Testis (tissue), 5 donors: Measurements from ENCODE around the gene ARHGEF9. TPM values are rescaled to one million over a fixed set of nuclear protein-coding genes. Genes with fewer than 3 reads are reported as not detected.
"Not testable (repeated sequence)": the region's sequence is repeated elsewhere in the genome, so short reads cannot be mapped to it uniquely, and the experiment has no call there.

ENCODE experiments used
- DNase-seq: peaks from one replicate; pipeline ENCODE4 v3.0.0-alpha.2; 2019
- H3K27ac ChIP-seq, 2 donors: fragments of 200-600 bp; sonication (generic); one replicate each; pipeline ENCODE4 v1.5.1; 2019
- H3K27me3 ChIP-seq: fragments of 200-600 bp; sonication (generic); one replicate; pipeline ENCODE4 v1.5.1; 2019
- H3K36me3 ChIP-seq: fragments of 200-600 bp; sonication (generic); one replicate; pipeline ENCODE4 v1.5.1; 2017; ENCODE audit warnings: low read depth; ENCODE audit errors: missing control alignments
- H3K4me1 ChIP-seq: fragments of 200-600 bp; sonication (generic); one replicate; pipeline ENCODE4 v1.5.1; 2019
- H3K4me3 ChIP-seq, 2 donors: fragments of 200-600 bp; sonication (generic); one replicate each; pipeline ENCODE4 v1.5.1; 2017 to 2019
- H3K9me3 ChIP-seq: fragments of 200-600 bp; sonication (generic); one replicate; pipeline ENCODE4 v1.5.1; 2017
- CTCF ChIP-seq, 3 experiments: fragments of 450-650 bp in 2 of 3; fragments of 200-600 bp in 1 of 3; sonication (generic) in 1 of 3; IDR thresholded peaks; one replicate each; pipeline ENCODE4 v1.5.1; 2016 to 2019; ENCODE audit warnings: antibody characterized with exemption in 3 of 3, mild to moderate bottlenecking in 2 of 3, moderate library complexity in 1 of 3
- POLR2A ChIP-seq: fragments of 450-650 bp; IDR thresholded peaks from one replicate; pipeline ENCODE4 v1.6.1; 2017; ENCODE audit warnings: antibody characterized with exemption, mild to moderate bottlenecking, moderate library complexity
- WGBS, 2 donors: methylation state at CpG; one replicate each; pipeline ENCODE4 v1.1.5; 2018; 5-methylcytosine and 5-hydroxymethylcytosine counted together
- intact Hi-C: fragments of 100-400 bp; cut with DNase I; formaldehyde crosslinking; loops from one replicate; pipeline ENCODE4 v1.15.1; 2023; ENCODE audit warnings: low total_unique reads
- long read RNA-seq, 2 donors: transcript quantifications; one replicate each; lab custom pipeline, GENCODE V29; 2026
- polyA plus RNA-seq: library from polyadenylated mRNA; stranded (reverse); fragments of 350-450 nt; fragmentation: Illumina TruSeq; extraction: RNeasy Lipid Tissue Mini Kit (QIAGEN cat#74804); gene quantifications from one replicate; pipeline ENCODE4 v1.2.3, GENCODE V29; 2014; ENCODE audit warnings: low read depth, low replicate concordance; ENCODE audit not compliant: insufficient read depth
- total RNA-seq, 2 donors: library from RNA; depleted of rRNA; stranded (reverse); fragments of >200 nt; gene quantifications; one replicate each; pipeline ENCODE4 v1.2.3, GENCODE V29; 2016

ARHGEF9 gene
- 10 to 100 TPM; 13.1 to 18.1 TPM for total RNA-seq
- polyA plus RNA-seq: 9.6 TPM
- long read RNA-seq, donor 1, full-length matches to known transcripts: 4 of 12 reads
- long read RNA-seq, donor 1, partial matches to known transcripts: 8 of 12 reads
- long read RNA-seq, donor 1, other reads (novel, unspliced or antisense): 0 of 12 reads
- long read RNA-seq, donor 2, full-length matches to known transcripts: 3 of 3 reads
- long read RNA-seq, donor 2, partial matches to known transcripts: 0 of 3 reads
- long read RNA-seq, donor 2, other reads (novel, unspliced or antisense): 0 of 3 reads

GRCh38 chrX:63784902-63785707 lies at the start of gene ARHGEF9:
TSS of gene ARHGEF9 (minus strand) at chrX:63785214. CDS start at chrX:63785145, 69 bp downstream.
- H3K4me3 ChIP-seq: peak within 1 kb of the TSS; percentile 39 to 59
- no peaks in the 10 kb centered on the region for H3K9me3 ChIP-seq
- TF ChIP-seq POLR2A (no peak), CTCF (IDR thresholded peaks at IDR 0.05) (no peak)
- H3K36me3 ChIP-seq: no peaks in the 10 kb centered on the region
- H3K27me3 ChIP-seq: no peaks in the 10 kb centered on the region
- H3K27ac ChIP-seq: no peak within 1 kb of the TSS
- H3K4me1 ChIP-seq: no peaks in the 10 kb centered on the region
- intact Hi-C loops: no loop called here
- DNase-seq: peak; percentile 18
- 2% methylated on average over 24 of the region's 30 CpGs; no CpG with 5 or more reads in 1 of the 2 donors for WGBS, 2 donors

- H3K27me3 ChIP-seq, DNase-seq, H3K27ac ChIP-seq, H3K9me3 ChIP-seq, intact Hi-C loops, H3K4me3 ChIP-seq, H3K36me3 ChIP-seq, H3K4me1 ChIP-seq: not testable (repeated sequence)
- WGBS, 2 donors: 90% methylated on average over 15 of the region's 23 CpGs; no CpG with 5 or more reads in 1 of the 2 donors
Measured at GRCh38 chrX:63825446-63825845, 40.4 kb upstream of the ARHGEF9 start.

GRCh38 chrX:63818156-63818555 lies 33.1 kb upstream of the ARHGEF9 start:
- Histone ChIP-seq H3K27me3 (no peaks in the 10 kb centered on the region), H3K4me1 (no peaks in the 10 kb centered on the region), H3K27ac (no peak overlapping the region), H3K9me3 (no peaks in the 10 kb centered on the region), H3K4me3 (no peak overlapping the region), H3K36me3 (no peaks in the 10 kb centered on the region)
- TF ChIP-seq POLR2A: no peak
- intact Hi-C loops: no loop called here
- DNase-seq: no peak
- WGBS, 2 donors: 98 to 100% methylated on average over 1 to 4 of the region's 4 CpGs

- no peaks in the 10 kb centered on the region for H3K4me1 ChIP-seq
Measured at GRCh38 chrX:63817696-63818095, 32.7 kb upstream of the ARHGEF9 start.

GRCh38 chrX:63812823-63813222 lies 27.8 kb upstream of the ARHGEF9 start:
- TF ChIP-seq CTCF (IDR thresholded peaks at IDR 0.05) (no peak), POLR2A (no peak)
- intact Hi-C loops: no loop called here
- WGBS, 2 donors: 75 to 92% methylated on average over 5 of the region's 5 CpGs

More at GRCh38 chrX:63817696-63818095, 32.7 kb upstream of the ARHGEF9 start:
- H3K36me3 ChIP-seq: no peaks in the 10 kb centered on the region
- 82 to 83% methylated on average over 4 of the region's 4 CpGs for WGBS, 2 donors
- no peak overlapping the region for H3K27ac ChIP-seq
- TF ChIP-seq CTCF (IDR thresholded peaks at IDR 0.05) (no peak), POLR2A (no peak)
- H3K27me3 ChIP-seq: no peaks in the 10 kb centered on the region
- H3K9me3 ChIP-seq: no peaks in the 10 kb centered on the region
- intact Hi-C loops: no loop called here
- DNase-seq: no peak
- H3K4me3 ChIP-seq: no peak overlapping the region

More at GRCh38 chrX:63812823-63813222, 27.8 kb upstream of the ARHGEF9 start:
- no peak overlapping the region for H3K4me3 ChIP-seq
- no peaks in the 10 kb centered on the region for H3K27me3 ChIP-seq
- H3K9me3 ChIP-seq: no peaks in the 10 kb centered on the region
- no peaks in the 10 kb centered on the region for H3K4me1 ChIP-seq
- DNase-seq: no peak
- H3K27ac ChIP-seq: no peak overlapping the region
- no peaks in the 10 kb centered on the region for H3K36me3 ChIP-seq
